NCI-H2029 treated with DMSO at 0.1 percent for 48 hours (cell line): ENCODE results near the gene LTN1.
"Not testable (repeated sequence)": the region's sequence is repeated elsewhere in the genome, so short reads cannot be mapped to it uniquely, and the experiment has no call there.

Experiments used
- DNase-seq: peaks from one replicate; lab custom pipeline; 2025; lab: John Stamatoyannopoulos, UW

The LTN1 gene

DNA sequence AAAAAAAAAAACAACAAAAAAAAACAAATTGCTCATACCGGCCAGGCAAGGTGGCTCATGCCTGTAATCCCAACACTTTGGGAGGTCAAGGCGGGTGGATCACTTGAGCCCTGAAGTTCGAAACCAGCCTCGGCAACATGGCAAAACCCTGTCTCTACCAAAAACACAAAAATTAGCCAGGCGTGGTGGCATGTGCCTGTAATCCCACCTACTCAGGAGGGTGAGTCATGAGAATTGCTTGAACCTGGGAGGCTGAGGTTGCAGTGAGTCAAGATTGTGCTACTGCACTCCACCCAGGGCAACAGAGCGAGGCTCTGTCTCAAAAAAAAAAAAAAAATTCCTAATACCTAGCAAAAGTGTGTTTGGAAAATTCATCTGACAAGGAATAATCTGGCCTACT is 4.5 kb downstream of the LTN1 start:
- not testable (repeated sequence) for DNase-seq

DNA sequence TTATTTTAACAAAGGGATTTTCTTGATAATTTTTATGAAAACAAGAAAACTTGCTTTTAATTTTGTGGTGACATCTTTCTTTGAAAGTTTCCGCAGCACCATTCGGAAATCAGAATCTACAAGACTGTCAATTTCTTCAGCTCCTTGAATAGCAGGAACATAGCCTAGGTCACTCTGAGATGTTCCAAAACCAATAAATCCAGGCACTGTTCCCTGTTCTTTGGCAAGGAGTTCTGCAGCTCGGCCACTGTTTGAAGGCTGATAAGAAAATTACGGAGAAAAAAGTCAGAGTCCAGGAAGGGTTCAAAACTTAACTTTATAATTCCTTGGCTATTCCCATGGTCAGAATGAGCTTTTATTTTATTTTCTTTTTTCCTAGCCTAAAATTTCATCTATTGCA is 6.0 kb downstream of the LTN1 start:
- DNase-seq, result no peak

DNA sequence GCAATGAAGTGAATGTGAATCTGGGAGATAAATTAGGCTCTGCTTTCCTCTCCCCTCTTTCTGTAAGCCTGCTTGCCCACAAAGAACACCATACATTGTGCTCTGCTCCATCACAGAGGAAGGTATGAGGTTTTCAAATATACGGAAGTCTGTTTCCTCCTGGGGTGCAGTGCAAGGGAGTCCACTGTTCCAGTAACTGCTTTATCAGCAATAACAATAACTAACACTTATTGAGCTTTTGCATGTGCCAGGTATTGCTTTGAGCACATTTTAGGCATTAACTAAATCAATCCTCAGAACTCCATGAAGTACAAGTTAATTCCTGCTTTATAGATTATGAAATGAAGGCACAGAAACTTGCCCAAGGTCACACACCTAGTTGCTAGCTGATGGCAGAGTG is 10.0 kb downstream of the LTN1 start:
- DNase-seq, result no peak

- DNase-seq, result no peak
These were observed 13.6 kb downstream of the LTN1 start for GRCh38 chr21:28979092-28979491.

DNA sequence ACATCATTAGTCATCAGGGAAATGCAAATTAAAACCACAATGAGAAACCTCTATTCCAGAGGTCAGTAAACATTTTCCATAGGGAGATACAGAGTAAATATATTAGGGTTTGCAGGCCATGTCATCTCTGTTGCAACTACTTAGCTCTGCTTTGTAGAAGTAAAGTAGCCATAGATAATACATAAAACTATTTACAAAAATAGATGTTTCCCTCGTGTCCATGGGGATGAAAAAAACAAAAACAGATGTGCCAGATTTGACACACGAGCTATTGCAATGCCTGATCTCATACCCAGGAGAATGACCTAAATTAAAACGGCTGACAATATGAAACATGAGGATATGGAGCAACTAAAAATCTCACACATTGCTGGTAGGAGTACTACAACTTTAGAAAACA is 17.3 kb downstream of the LTN1 start:
- no peak for DNase-seq

GRCh38 chr21:28974531-28975227 is 18.0 kb downstream of the LTN1 start:
- no peak for DNase-seq

- DNase-seq, result no peak
These were observed 20.3 kb downstream of the LTN1 start for GRCh38 chr21:28972398-28972797.

GRCh38 chr21:28971171-28971570 is 21.5 kb downstream of the LTN1 start:
- DNase-seq, result no peak

GRCh38 chr21:28963831-28964230 is 28.8 kb downstream of the LTN1 start:
- no peak for DNase-seq

DNA sequence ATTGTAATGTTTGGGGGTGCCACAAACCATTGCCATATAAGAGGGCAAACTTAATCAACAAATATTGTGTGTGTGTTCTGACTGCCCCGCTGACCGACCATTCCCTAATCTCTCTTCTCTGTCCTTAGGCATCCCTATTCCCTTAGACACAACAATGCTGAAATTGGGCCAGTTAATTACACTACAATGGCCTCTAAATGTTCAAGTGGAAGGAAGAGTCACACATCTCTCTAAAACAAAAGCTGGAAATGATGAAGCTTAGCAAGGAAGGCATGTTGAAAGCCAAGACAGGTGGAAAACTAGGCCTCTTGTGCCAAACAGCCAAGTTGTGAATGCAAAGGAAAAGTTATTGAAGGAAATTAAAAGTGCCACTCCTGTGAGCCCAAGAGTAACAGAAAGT is 30.2 kb downstream of the LTN1 start:
- no peak for DNase-seq

GRCh38 chr21:28961927-28962326 is 30.8 kb downstream of the LTN1 start:
- DNase-seq, result no peak

DNA sequence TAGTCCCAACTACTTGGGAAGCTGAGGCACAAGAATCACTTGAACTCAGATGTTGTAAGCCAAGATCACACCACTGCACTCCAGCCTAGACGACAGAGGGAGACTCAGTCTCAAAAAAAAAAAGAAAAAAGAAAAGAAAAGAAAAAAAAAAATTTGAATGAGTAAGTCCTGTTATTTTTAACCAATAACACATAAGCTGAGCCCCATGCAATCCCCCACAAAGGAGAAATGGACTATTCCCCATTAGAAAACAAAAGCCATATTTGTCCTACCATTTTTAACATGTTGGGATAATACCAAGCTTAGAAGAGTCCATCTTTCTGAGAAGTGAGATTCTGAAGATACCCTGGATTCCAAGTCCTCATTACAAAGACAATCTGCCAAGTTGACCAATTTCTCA is 32.4 kb downstream of the LTN1 start:
- DNase-seq, result no peak

GRCh38 chr21:28959367-28960099 is 33.1 kb downstream of the LTN1 start:
- no peak for DNase-seq

- no peak for DNase-seq
These were observed 39.4 kb downstream of the LTN1 start for GRCh38 chr21:28953247-28953646.

DNA sequence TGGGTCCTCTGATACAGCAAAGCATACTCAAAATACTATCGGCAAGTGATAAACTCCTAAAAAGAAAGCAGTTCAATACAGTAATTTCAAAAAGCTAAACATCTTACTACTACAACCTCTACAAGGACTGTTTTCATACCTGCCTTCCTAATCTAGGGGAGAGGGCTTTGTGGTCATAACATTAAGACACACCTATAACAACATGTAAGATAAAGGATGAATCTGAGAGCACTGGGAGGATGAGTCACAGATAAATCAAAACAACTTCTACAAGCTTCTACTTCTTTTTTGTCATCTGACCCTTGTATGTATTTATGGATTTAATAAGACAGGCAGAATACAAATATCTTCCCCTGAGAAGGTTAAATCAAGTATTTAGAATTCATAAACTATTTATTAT is 40.0 kb downstream of the LTN1 start:
- DNase-seq, result no peak

DNA sequence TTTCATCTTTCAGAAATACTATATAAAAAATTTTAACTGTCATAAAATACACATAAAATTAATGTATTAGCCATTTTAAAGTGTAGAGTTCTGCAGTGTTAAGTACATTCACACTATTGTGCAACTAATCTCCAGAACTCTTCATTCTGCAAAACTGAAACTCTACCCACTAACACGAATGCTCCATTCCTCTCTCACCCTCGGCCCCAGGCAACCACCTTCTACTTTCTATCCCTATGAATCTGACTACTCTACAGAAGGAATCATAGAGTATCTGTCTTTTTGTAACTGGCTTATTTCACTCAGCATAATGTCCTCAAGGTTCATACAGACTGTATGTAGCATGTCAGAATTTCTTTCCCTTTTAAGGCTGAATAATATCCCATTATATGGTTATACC is 43.4 kb downstream of the LTN1 start:
- no peak for DNase-seq

DNA sequence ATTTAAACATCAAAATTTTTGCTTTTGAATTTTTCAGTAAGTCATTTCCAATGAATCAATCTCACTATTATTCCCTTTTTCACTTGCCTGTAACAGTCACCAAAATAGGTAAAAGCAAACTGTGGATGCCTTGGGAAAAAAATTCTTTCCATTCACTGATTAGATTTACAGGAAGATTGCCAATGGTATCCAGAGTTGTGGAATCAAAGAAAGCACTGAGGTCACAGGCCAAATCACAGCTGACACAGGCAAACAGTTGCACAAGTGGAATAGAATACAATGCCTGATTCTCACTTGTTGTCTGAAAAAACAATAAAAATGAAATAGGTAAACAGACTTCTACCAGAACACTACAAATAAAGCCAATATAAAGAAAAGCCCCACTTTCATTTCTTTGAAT is 48.4 kb downstream of the LTN1 start:
- DNase-seq, result no peak

DNA sequence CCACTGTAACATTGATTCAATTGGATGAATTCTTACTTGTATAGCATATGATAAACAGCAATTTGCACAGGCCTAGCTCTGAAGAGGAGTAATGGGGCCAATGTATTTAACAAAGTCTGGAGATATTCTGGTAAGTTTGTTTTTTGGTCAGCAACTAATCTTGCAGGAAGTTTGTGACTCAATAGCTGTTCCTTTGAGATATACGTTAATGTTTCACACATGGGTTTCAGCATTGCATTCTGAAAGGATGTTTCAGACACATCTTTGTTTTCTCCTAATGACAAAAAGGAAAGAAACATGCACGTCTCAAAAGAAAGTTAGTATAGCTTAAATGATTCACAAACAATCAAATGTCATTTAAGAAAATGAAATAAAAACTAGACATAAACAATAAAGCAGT is 49.0 kb downstream of the LTN1 start:
- DNase-seq, result no peak

DNA sequence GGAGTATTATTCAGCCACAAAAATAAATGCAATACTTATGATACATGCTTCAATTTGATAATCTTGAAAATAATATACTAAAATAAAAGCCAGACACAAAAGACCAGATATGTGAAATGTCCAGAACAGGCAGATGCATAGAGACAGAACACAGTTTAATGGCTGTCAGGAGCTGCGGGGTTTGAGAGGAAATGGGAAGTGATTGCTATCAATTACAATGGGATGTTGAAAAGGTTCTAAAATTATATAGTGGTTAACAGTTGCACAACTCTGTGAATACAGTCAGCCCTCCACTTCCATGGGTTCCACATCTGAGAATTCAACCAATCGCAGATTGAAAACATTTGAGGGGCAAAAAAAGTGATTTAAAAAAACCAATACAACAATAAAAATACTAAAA is 54.0 kb downstream of the LTN1 start:
- no peak for DNase-seq

GRCh38 chr21:28937737-28938136 is 54.9 kb downstream of the LTN1 start:
- DNase-seq, result no peak

- DNase-seq, result no peak
These were observed 56.0 kb downstream of the LTN1 start for GRCh38 chr21:28936721-28937120.

- DNase-seq, result no peak
These were observed 56.6 kb downstream of the LTN1 start for GRCh38 chr21:28936036-28936435.

DNA sequence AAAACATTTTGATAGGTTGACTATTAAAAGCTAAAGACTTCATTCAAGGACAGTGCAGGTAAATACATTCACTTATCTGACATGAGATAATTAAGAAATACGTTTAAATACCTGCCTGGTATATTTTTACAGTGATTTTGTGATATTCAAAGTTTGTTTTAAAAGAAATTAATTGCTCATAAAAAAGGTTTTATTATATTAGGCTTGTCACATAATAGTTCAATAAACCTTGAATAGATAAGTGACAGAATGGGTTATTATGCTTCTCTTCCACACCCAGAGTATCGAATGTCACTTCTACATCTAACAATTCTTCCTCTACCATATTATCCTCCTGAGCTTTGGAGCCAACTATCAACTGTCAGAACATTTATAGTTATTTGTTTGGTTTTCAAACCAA is 60.0 kb downstream of the LTN1 start:
- DNase-seq, result no peak
